CD14-positive monocyte (primary cell): Measurements from ENCODE around the gene OR51D1. TPM values are rescaled to one million over a fixed set of nuclear protein-coding genes. Genes with fewer than 3 reads are reported as not detected.

Experiments used
- DNase-seq, 3 donors: peaks; one replicate each; pipeline ENCODE4 v3.0.0-alpha.2; 2011 to 2022
- H2AFZ ChIP-seq: 2 replicates; pipeline ENCODE4 v1.6.0; 2012; ENCODE audit warnings: mild to moderate bottlenecking, low read depth, low read length, inconsistent platforms; ENCODE audit not compliant: insufficient read depth, poor library complexity, severe bottlenecking
- H3K27ac ChIP-seq, 2 donors: 1 replicate in 1 of 2; 2 replicates in 1 of 2; pipeline ENCODE4 v1.5.1; 2012 to 2013; ENCODE audit warnings: low read length in 2 of 2, control low read depth in 1 of 2, inconsistent platforms in 1 of 2, low read depth in 1 of 2, mild to moderate bottlenecking in 1 of 2
- H3K27me3 ChIP-seq, 2 donors: one replicate each; pipeline versions ENCODE4 v1.6.0 to v1.6.1; 2011 to 2013; ENCODE audit warnings: low read length in 2 of 2; ENCODE audit not compliant: control insufficient read depth in 2 of 2, insufficient read depth in 2 of 2
- H3K36me3 ChIP-seq, 2 donors: replicated peaks in 1 of 2; 1 replicate in 1 of 2; 2 replicates in 1 of 2; pipeline versions ENCODE4 v1.5.1 to v1.6.1; 2012 to 2013; ENCODE audit warnings: low read length in 2 of 2, control low read depth in 1 of 2, inconsistent platforms in 1 of 2, mild to moderate bottlenecking in 1 of 2; ENCODE audit not compliant: insufficient read depth in 2 of 2, control insufficient read depth in 1 of 2
- H3K4me1 ChIP-seq, 2 donors: 1 replicate in 1 of 2; 2 replicates in 1 of 2; pipeline versions ENCODE4 v1.5.1 to v1.6.1; 2012 to 2013; ENCODE audit warnings: low read length in 2 of 2, control low read depth in 1 of 2, inconsistent platforms in 1 of 2, mild to moderate bottlenecking in 1 of 2, moderate library complexity in 1 of 2; ENCODE audit not compliant: insufficient read depth in 2 of 2, control insufficient read depth in 1 of 2
- H3K4me2 ChIP-seq: replicated peaks from 2 replicates; pipeline ENCODE3; 2012; ENCODE audit warnings: low read length, moderate library complexity, mild to moderate bottlenecking; ENCODE audit not compliant: poor library complexity, severe bottlenecking; ENCODE audit errors: extremely low read depth
- H3K4me3 ChIP-seq, 3 experiments: fragments of 200-600 bp in 1 of 3; sonication (generic) in 1 of 3; replicated peaks in 1 of 3; 1 replicate in 2 of 3; 2 replicates in 1 of 3; pipeline ENCODE4 v1.5.1; 2011 to 2013; ENCODE audit warnings: low read length in 3 of 3, mild to moderate bottlenecking in 3 of 3, control low read depth in 2 of 3, low read depth in 2 of 3, inconsistent platforms in 1 of 3, moderate library complexity in 1 of 3
- H3K79me2 ChIP-seq: 2 replicates; pipeline ENCODE4 v1.6.0; 2012; ENCODE audit warnings: mild to moderate bottlenecking, control low read depth, inconsistent platforms, low read length, moderate library complexity; ENCODE audit not compliant: insufficient read depth
- H3K9ac ChIP-seq: 2 replicates; pipeline ENCODE4 v1.6.0; 2017; ENCODE audit warnings: low read length, mild to moderate bottlenecking; ENCODE audit not compliant: insufficient read depth, poor library complexity, severe bottlenecking
- H3K9me3 ChIP-seq, 2 donors: replicated peaks in 1 of 2; 1 replicate in 1 of 2; 2 replicates in 1 of 2; pipeline versions ENCODE4 v1.5.1 to v1.6.1; 2012 to 2013; ENCODE audit warnings: low read length in 2 of 2, control low read depth in 1 of 2; ENCODE audit not compliant: control insufficient read depth in 1 of 2, insufficient read depth in 1 of 2
- H4K20me1 ChIP-seq: 2 replicates; pipeline ENCODE4 v1.6.0; 2012; ENCODE audit warnings: mild to moderate bottlenecking, low read length, control low read depth, moderate library complexity; ENCODE audit not compliant: insufficient read depth
- H3K27ac Mint-ChIP-seq, 7 donors: one replicate each; pipeline ENCODE4 v1.8.0; 2020; ENCODE audit warnings: mild to moderate bottlenecking in 7 of 7, mixed read lengths in 7 of 7, moderate library complexity in 6 of 7, inconsistent platforms in 2 of 7
- H3K27me3 Mint-ChIP-seq, 3 donors: one replicate each; pipeline ENCODE4 v1.8.0; 2021 to 2022; ENCODE audit warnings: low read depth in 3 of 3, mild to moderate bottlenecking in 3 of 3, mixed read lengths in 3 of 3, moderate library complexity in 3 of 3, inconsistent platforms in 1 of 3
- H3K36me3 Mint-ChIP-seq, 2 donors: one replicate each; pipeline ENCODE4 v1.8.0; 2020; ENCODE audit warnings: mixed read lengths in 2 of 2, inconsistent platforms in 1 of 2, mild to moderate bottlenecking in 1 of 2
- H3K4me1 Mint-ChIP-seq: one replicate; pipeline ENCODE4 v1.8.0; 2020; ENCODE audit warnings: mild to moderate bottlenecking, mixed read lengths
- H3K4me3 Mint-ChIP-seq, 2 donors: one replicate each; pipeline ENCODE4 v1.8.0; 2020; ENCODE audit warnings: mild to moderate bottlenecking in 2 of 2, mixed read lengths in 2 of 2, moderate library complexity in 1 of 2
- H3K9me3 Mint-ChIP-seq, 7 donors: one replicate each; pipeline ENCODE4 v1.8.0; 2020 to 2022; ENCODE audit warnings: mixed read lengths in 7 of 7, mild to moderate bottlenecking in 6 of 7, moderate library complexity in 6 of 7, inconsistent platforms in 2 of 7
- CTCF ChIP-seq: fragments of 200-600 bp; IDR thresholded peaks from one replicate; pipeline ENCODE4 v1.8.0; 2022; ENCODE audit warnings: antibody characterized with exemption, mild to moderate bottlenecking
- WGBS: methylation state at CpG from one replicate; pipeline ENCODE4 v1.1.5; 2013; ENCODE audit warnings: missing lambda C conversion rate; ENCODE audit not compliant: insufficient coverage; 5-methylcytosine and 5-hydroxymethylcytosine counted together
- intact Hi-C, 2 donors: fragments of 100-400 bp; cut with micrococcal nuclease; formaldehyde crosslinking; loops; one replicate each; pipeline versions ENCODE4 v1.15.0 to v1.15.1; 2023
- polyA plus RNA-seq, 3 donors: library from polyadenylated mRNA; depleted of rRNA in 1 of 3; unstranded in 2 of 3; stranded (reverse) in 1 of 3; fragments of 300-500 nt in 2 of 3; fragments of >200 nt in 1 of 3; fragmentation: Illumina TruSeq in 2 of 3; gene quantifications; 1 replicate in 2 of 3; 2 replicates in 1 of 3; pipeline ENCODE4 v1.2.3, GENCODE V29; 2012 to 2021

OR51D1 gene
- polyA plus RNA-seq, 3 donors = not detected

GRCh38 chr11:4643682-4644081 is 6.4 kb downstream of the OR51D1 start, which contains the start of gene OR51E1:
Gene OR51E1, plus strand, starts transcription at chr11:4643982. Its CDS starts 8,545 bp downstream, at chr11:4652527.
- TF ChIP-seq CTCF = no peak
- intact Hi-C loops = no loop called here
- Histone ChIP-seq H3K79me2 (no peaks in the 10 kb centered on the region), H3K27me3 (no peaks in the 10 kb centered on the region), H3K36me3 (no peaks in the 10 kb centered on the region), H3K4me1 (no peaks in the 10 kb centered on the region), H4K20me1 (no peaks in the 10 kb centered on the region), H3K9ac (no peak within 1 kb of the TSS), H3K9me3 (no peaks in the 10 kb centered on the region), H3K4me2 (no peak within 1 kb of the TSS), H3K4me3 (no peak within 1 kb of the TSS), H3K27ac (no peak within 1 kb of the TSS), H2AFZ (no peak within 1 kb of the TSS)
- Mint-ChIP-seq H3K36me3 (no peaks in the 10 kb centered on the region), H3K9me3 (no peaks in the 10 kb centered on the region), H3K27me3 (peaks cover 0 to 8% (median 5%) of the 10 kb centered on the region in 3 donors), H3K27ac (peak within 1 kb of the TSS in 1 of 7 donors; percentile 55), H3K4me3 (no peak within 1 kb of the TSS), H3K4me1 (no peaks in the 10 kb centered on the region)
- DNase-seq = no peak
- 80% methylated on average over 2 of the region's 3 CpGs for WGBS

- Histone ChIP-seq H3K27me3 (no peaks in the 10 kb centered on the region), H3K4me3 (no peak overlapping the region), H2AFZ (no peak overlapping the region), H3K9me3 (no peaks in the 10 kb centered on the region), H3K9ac (no peak overlapping the region), H3K4me1 (no peaks in the 10 kb centered on the region), H3K36me3 (no peaks in the 10 kb centered on the region), H3K4me2 (no peak overlapping the region), H4K20me1 (no peaks in the 10 kb centered on the region), H3K79me2 (no peaks in the 10 kb centered on the region), H3K27ac (no peak overlapping the region)
- TF ChIP-seq CTCF = no peak
- Mint-ChIP-seq H3K27ac (no peak overlapping the region), H3K36me3 (no peaks in the 10 kb centered on the region), H3K27me3 (peaks cover 0 to 8% (median 5%) of the 10 kb centered on the region in 3 donors), H3K9me3 (no peaks in the 10 kb centered on the region), H3K4me3 (no peak overlapping the region), H3K4me1 (no peaks in the 10 kb centered on the region)
- no peak for DNase-seq
- WGBS = 89% methylated on average over 4 of the region's 4 CpGs
- intact Hi-C loops = no loop called here
Measured at GRCh38 chr11:4644233-4644632, 7.0 kb downstream of the OR51D1 start.
